BE2C (cell line): ENCODE measurements around the gene UNC13C.

Source experiments
- DNase-seq: peaks from one replicate; pipeline ENCODE4 v3.0.0-alpha.2; 2020
- H3K27me3 ChIP-seq: fragments of 250-450 bp; sonication (Bioruptor Pico); 2 replicates; pipeline ENCODE4 v1.5.1; 2020; ENCODE audit warnings: mild to moderate bottlenecking
- H3K36me3 ChIP-seq: fragments of 250-450 bp; sonication (Bioruptor Pico); 2 replicates; pipeline ENCODE4 v1.5.1; 2020; ENCODE audit warnings: mild to moderate bottlenecking
- H3K4me1 ChIP-seq: fragments of 250-450 bp; sonication (Bioruptor Pico); 2 replicates; pipeline ENCODE4 v1.5.1; 2020
- H3K4me3 ChIP-seq: 2 replicates; pipeline ENCODE4 v1.5.1; 2011; ENCODE audit warnings: low read depth, low read length
- H3K9me3 ChIP-seq: fragments of 250-450 bp; sonication (Bioruptor Pico); 2 replicates; pipeline ENCODE4 v1.5.1; 2020
- TF ChIP-seq, protein P1 (sequence below): IDR thresholded peaks from 2 replicates; pipeline ENCODE4 v1.5.1; 2012; ENCODE audit warnings: mild to moderate bottlenecking, low read depth, low read length

The UNC13C gene

GRCh38 chr15:54514601-54515000 lies 536.4 kb downstream of the UNC13C start:
- TF ChIP-seq, protein P1, sequence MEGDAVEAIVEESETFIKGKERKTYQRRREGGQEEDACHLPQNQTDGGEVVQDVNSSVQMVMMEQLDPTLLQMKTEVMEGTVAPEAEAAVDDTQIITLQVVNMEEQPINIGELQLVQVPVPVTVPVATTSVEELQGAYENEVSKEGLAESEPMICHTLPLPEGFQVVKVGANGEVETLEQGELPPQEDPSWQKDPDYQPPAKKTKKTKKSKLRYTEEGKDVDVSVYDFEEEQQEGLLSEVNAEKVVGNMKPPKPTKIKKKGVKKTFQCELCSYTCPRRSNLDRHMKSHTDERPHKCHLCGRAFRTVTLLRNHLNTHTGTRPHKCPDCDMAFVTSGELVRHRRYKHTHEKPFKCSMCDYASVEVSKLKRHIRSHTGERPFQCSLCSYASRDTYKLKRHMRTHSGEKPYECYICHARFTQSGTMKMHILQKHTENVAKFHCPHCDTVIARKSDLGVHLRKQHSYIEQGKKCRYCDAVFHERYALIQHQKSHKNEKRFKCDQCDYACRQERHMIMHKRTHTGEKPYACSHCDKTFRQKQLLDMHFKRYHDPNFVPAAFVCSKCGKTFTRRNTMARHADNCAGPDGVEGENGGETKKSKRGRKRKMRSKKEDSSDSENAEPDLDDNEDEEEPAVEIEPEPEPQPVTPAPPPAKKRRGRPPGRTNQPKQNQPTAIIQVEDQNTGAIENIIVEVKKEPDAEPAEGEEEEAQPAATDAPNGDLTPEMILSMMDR: no peak
- no peaks in the 10 kb centered on the region for H3K36me3 ChIP-seq
- H3K4me1 ChIP-seq: no peaks in the 10 kb centered on the region
- H3K27me3 ChIP-seq: no peaks in the 10 kb centered on the region
- H3K9me3 ChIP-seq: no peaks in the 10 kb centered on the region
- DNase-seq: no peak
- H3K4me3 ChIP-seq: no peak overlapping the region

GRCh38 chr15:54515664-54516582 lies 537.7 kb downstream of the UNC13C start:
- Histone ChIP-seq H3K36me3 (no peaks in the 10 kb centered on the region), H3K9me3 (no peaks in the 10 kb centered on the region), H3K4me1 (no peaks in the 10 kb centered on the region), H3K27me3 (no peaks in the 10 kb centered on the region), H3K4me3 (no peak overlapping the region)
- no peak for DNase-seq
- TF ChIP-seq, protein P1: no peak

- no peak for DNase-seq
- Histone ChIP-seq H3K4me1 (no peaks in the 10 kb centered on the region), H3K27me3 (no peaks in the 10 kb centered on the region), H3K9me3 (no peaks in the 10 kb centered on the region), H3K4me3 (no peak overlapping the region), H3K36me3 (no peaks in the 10 kb centered on the region)
- TF ChIP-seq, protein P1: no peak
Observed at GRCh38 chr15:54517366-54517765, 539.1 kb downstream of the UNC13C start.

DNA sequence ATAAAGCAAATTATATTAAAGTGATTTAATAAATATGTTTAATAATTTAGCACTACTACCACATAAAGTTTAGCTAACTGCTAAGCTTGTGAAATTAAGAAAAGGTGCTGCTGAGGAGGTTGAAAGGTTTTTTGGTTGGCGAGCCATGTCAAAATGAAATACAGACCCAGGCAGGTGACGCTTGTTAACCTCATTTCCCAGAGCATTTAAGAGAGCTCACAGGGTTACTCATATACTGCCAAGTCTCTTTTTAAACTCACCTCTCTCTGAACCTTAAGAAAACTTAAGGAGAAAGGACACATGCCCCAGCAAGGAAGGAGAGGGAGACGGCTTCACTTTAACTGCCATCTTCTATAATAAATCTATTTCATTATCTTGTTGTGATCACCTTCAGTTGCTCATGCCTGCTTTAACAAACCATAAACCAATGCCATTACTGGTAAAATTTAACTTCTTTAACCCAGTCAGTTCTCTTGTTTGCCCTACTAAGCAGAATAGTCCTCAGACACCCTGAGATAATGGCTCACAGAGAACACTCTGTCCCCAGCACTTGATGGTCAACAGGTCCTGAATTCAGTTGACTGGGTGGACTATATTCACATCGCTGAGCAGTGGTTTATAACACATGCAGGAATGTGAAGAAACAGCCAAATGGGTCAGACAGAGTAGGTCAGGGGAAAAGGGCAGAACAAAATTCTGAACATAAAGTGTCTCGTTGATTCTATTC lies 540.1 kb downstream of the UNC13C start:
- Histone ChIP-seq H3K36me3 (no peaks in the 10 kb centered on the region), H3K27me3 (no peaks in the 10 kb centered on the region), H3K9me3 (no peaks in the 10 kb centered on the region), H3K4me1 (no peaks in the 10 kb centered on the region), H3K4me3 (no peak overlapping the region)
- TF ChIP-seq, protein P1: no peak
- no peak for DNase-seq

DNA sequence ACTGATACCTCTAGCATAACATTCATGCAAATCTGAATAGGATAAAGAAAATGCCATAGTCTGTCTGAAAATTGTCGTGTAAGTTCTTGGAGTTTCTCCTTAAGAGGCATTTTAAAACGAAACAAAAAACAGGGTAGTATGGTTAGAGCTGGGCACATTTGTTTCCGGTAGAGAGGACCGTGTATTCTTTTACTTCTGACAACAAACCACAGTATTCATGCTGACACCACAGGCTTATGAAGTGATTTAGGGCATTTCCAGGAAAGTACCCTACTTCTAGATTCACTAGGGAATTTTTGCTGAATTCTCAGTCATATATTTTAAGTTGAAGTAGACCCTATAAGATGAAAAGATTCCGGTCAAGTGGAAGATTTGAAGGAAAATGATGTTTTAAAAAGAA lies 541.3 kb downstream of the UNC13C start:
- DNase-seq: no peak
- H3K4me3 ChIP-seq: no peak overlapping the region
- H3K4me1 ChIP-seq: no peaks in the 10 kb centered on the region
- TF ChIP-seq, protein P1: no peak
- H3K27me3 ChIP-seq: no peaks in the 10 kb centered on the region
- no peaks in the 10 kb centered on the region for H3K9me3 ChIP-seq
- no peaks in the 10 kb centered on the region for H3K36me3 ChIP-seq

DNA sequence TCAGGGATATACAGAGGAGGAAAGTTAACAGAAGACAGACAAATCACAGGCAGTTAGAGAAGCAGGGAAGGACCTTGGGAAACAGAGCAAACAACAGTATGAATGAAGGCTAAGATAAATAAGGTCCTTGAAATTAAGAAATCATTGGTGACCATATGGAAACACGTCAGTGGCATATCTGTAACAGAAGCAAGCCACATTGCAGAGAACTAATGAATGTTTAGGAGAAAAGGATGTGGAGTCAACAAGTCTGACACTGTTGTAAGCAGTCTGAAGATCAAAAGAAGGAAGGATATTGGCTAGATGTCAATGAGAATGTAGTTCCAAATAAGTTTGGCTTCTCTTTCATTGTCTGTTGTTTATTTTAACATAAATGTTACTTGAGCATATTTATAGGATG lies 542.4 kb downstream of the UNC13C start:
- TF ChIP-seq, protein P1: no peak
- Histone ChIP-seq H3K4me3 (no peak overlapping the region), H3K27me3 (no peaks in the 10 kb centered on the region), H3K9me3 (no peaks in the 10 kb centered on the region), H3K4me1 (no peaks in the 10 kb centered on the region), H3K36me3 (no peaks in the 10 kb centered on the region)
- DNase-seq: no peak
